HG02870 (cell line): ENCODE results near the gene GRM7.

ENCODE experiments used
- ATAC-seq: cut with Tn5 transposase; IDR thresholded peaks from one replicate; pipeline ENCODE4 v1.9.1; 2021; ENCODE audit warnings: mild to moderate bottlenecking, moderate library complexity; ENCODE audit not compliant: unreplicated experiment

GRM7 gene

DNA sequence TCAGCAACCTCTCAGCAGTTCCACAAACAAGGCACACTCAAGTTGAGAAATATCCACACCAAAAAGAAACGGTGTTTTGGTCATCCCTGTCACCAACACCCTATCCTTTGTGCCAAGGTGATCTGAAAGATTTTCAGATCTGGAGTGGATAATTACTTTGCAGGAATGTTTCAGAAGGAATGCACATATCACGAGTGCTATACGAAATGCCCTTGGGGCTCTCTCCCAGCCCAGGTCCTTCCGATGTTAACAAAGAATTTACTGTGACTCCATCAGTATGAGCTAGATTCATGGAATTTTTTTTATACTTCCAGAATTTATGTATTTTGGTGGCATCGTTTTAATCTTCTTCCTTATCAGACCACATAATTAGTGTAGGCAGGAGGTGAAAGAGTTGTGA, 105.0 kb downstream of the GRM7 start:
- ATAC-seq, result no peak

DNA sequence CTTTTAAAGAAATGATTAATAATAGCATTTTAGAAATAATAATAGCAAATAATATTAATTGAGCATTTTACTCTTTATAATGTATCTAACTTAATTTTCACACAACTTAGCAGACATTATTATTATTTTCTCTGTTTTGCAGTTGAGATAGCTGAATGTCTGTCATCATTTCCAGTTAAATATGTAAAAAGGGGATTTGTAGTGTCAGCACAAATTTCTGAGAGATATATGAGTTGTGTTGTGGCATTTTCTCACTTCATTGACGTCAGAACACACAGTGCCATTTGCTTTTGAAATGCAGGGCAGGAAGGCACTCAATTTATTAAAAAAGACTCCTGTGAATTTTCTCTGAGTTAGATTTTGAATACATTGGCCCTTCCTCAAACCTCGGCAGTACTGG, 111.0 kb downstream of the GRM7 start:
- ATAC-seq, result no peak

DNA sequence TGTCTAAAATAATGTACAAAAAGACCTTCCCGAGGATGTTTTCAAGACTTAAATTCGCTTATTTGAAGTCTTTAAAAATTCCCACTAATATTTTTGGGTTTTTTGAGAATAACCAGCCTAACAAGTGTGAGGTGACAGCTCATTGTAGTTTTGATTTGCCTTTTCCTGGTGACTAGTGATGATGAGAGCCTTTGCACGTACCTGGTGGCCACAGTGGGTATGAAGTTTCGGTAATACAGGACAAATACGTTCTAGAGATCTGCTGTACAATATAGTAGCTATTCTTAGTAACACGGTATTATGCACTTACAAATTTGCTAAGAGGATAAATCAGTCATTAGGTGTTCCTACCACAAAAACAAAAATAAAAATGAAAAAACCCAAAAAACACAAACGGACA, 124.9 kb downstream of the GRM7 start:
- no peak for ATAC-seq

DNA sequence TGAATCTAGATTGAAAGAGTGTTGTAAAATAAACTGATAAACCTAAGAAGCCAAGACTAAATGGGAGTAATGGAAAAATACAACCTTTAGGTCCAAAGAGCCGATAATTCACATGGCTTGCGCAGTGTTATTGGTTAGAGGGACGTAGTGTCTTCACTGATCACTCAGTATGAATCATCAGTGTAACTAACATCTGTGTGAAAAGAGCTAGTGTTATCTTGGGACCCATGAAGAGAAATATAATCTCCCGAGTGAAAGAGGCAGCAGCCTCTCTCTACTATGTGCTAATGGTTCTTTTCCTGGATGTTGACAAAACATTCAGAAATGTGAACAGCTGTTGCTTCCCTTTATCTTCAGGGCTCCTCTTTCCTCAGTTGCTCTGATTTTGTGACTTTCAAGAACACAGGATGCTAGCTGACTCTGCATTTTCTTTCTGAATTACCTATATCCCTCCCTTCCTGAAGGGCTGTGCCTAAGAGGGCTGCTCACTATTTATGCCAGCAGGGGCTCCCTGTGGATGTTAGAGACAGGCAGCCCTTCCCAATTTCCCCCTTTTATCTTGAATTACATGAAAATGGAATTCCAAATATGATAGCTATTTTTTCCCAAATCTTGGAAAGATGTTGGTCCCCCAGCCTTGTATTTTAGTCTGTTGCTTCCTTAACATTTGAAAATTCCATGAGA, 128.8 kb downstream of the GRM7 start:
- ATAC-seq, result no peak

DNA sequence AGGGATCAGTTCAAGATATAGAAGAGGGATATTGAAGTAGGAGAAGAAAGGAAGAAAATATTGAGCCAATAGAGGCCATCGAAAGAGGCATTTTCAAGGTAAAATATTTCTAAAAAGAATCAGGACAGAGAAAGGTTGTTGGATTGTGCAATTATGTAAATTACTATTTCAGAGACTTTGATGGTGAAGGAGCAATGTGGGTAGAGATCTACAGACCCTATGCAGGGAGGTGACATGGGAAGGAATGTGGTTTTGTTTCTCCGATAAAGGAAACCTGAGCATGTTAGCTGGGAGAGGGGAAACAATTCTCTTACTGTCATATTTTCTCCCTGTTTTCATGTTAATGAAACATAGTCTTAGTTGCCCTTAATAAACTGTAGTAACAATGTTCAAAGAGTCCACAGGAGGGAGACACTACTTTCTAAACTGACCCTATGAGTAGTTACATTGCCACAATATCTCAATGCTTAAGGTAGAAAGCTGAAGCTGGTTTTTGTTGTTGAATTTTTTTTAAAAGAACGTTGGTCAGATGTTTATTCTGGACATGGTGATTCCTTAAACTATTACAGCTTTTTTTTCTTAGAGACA, 133.3 kb downstream of the GRM7 start:
- ATAC-seq, result no peak

DNA sequence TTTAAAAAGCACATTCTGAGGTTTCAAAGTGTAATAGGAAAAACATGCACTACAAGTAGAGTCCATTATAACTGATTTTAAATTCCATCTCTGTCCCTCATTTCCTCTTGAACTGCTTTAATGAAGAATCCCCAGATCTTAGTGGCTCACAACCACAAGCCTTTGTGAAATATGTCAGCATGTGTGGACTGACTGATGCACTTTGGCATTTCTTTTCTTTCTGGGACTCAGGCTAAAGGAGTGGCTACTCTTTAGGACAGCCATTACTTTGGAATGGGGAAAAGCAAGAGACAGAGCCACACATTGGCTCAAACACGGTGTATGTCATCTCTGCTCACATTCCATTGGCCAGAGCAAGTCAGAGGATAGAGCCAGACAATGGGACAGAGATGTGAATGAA, 139.6 kb downstream of the GRM7 start:
- no peak for ATAC-seq

DNA sequence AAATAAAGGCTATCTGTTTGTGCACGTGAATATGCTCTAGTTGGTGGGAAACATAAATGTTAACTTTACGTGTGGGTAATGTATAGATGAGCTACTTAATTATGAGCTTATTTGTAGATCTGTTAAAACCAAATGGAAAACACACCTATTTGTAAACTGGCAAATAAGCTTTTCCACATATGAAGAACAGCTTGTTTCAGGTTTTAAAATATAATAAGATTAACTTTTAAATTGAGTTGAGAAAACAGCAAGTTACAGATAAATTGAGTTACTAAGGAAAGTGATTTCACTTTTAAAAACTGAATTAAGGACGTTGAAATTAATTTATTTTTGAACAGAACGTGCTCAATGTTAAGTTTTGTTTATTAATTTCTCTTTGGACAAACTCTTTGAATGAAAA, 140.5 kb downstream of the GRM7 start:
- ATAC-seq, result no peak

DNA sequence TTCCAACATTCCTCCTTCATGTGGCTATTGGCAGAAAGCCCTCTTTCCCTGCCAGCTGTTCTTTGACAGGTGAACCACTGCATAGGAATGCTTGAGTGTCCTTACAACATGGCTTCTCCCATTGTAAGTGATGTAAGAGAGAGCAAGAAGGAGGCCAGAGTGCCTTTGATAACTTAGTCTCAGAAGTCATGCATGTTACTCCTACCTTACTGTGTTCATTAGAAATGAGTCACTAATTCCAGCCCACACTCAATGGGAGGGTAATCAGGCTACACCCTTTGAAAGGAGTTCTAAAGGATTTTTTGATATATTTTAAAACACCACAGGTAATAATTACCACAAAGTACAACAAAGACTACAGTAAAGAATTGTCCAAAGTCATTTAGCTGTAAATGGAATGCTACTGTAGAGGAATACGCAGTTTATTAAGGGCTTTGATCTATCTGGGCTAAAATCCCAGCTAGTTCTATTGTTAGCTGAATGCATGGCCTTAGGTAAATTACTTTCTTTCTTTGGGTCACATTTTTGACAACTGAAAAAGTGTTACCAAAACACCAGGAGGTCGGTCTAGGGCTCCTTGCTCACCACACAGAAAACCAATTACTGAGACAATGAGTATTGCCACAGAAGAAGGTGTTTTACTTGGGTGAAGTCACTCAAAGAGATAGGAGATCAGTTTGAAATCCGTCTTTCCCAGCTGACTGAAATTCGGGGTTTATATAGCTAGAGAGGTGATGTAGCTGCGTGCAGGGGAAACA, 154.9 kb downstream of the GRM7 start:
- ATAC-seq, result no peak

DNA sequence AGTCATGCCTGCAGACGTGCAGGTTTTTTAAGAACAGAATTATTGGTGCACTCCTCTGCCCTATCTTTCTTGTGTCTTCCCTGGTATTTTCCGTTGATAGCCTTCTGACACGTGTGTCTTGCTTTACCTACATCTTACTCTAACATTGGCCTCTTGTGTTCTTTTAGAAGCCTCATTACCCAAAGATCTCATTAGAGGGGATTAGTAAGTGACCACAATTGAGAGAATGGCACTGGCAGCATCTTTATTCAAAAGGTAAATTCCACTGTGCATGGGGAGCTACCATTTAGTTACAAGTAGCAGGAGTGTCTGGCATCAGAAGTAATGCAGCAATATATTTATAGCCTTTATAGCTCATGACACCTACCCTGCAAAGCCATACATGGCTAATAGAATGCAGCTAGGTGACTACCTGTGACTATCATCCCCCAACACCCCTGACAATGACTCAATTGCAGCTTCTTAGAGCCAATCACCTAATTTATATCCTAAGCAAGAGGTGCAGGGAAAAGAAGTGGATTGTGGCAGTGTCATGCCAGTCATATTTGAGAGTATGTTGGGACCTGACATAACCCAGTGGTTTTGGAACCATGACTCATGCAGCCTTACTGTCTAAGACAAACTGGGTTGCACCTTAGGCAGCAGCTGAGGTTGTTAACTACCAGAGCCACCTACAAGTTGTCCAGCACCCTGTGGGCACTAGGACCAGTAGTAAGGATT, 164.8 kb downstream of the GRM7 start:
- no peak for ATAC-seq

DNA sequence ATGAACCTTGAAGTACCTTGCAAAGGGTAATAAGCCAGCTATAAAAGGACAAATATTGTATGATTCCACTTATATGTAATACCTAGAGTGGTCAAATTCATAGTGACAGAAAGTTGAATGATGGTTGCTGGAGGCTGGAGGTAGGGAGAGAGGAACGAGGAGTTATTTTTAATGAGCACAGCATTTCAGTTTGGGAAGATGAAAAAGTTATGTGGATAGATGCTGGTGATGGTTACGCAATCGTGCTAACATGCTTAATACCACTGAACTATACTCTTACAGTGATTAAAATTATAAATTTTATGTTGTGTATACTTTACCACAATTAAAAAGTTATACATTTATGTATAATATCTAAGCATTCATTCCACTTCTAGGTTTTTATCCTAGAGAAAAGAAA, 168.6 kb downstream of the GRM7 start:
- no peak for ATAC-seq

DNA sequence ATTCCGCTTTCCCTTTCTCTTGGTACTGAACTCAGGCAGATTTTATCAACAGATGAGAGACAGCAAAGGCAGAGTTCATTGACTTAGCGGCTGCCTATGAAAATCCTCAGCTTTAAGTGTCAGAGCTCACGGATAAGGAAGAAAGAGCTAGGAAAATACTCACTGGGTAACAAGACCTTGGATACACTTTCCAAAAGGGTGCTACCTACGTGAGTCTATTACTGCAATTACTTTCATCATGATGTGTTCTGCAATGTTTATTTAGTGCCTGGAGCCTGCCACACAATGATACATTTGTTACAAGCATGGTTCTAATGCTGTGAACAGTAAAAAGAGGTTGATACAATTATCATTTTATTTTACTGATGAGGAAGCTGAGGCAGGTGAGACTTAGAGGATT, 177.5 kb downstream of the GRM7 start:
- no peak for ATAC-seq

DNA sequence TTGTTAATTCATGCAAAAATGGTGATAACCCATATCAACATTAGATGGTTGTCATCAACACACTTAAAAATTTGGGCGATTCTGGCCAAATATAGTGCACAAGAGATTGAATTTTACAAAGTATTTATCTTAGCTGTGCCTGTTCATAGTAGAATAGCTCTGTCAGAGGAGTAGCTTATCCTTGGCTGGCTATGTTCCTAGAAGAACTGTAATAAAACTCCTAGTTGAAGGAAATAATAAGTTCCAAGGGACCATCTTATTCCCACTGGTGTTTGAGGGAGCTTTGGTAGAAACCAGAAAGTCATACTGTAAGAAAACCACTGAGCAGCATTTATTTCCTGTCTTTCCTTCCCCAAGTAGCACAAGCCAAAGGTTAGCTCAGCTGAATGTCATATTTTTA, 201.8 kb downstream of the GRM7 start:
- no peak for ATAC-seq

DNA sequence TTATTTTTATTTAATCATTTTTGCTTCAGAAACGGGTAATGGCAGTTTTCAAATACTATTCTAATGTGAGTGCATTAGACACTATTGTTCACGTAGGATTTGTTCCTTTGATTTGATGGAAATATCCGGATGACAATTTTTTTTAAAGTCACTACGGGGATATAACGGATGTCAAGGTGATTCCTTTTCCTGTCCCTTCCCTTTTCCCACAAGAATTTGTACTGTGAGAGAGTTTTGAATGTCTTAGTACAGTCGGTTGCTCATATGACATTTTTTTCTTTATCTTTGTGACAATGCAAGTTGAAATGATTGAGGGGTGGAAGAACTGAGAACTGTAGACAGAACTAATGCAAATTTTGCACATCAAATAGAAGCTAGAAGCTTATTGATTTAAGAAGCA, 209.5 kb downstream of the GRM7 start:
- no peak for ATAC-seq

DNA sequence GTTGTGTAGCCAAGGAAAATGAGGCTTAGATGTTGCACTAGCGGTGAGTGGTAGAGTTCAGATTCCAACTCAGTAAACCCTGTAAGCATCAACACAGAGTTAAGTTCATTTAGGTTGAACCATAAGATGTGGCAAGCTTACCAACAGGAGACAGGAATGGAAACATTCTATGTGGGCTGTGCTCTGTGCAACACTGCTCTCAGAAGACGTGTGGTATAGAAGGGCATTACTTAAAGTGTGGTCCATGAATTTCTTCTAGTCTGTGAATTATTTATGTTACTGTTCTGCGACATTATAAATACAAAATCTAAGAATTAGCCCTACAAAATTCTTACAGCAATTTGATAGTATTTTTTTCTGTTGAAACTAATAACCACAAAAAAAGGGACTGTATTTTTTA, 213.3 kb downstream of the GRM7 start:
- no peak for ATAC-seq

DNA sequence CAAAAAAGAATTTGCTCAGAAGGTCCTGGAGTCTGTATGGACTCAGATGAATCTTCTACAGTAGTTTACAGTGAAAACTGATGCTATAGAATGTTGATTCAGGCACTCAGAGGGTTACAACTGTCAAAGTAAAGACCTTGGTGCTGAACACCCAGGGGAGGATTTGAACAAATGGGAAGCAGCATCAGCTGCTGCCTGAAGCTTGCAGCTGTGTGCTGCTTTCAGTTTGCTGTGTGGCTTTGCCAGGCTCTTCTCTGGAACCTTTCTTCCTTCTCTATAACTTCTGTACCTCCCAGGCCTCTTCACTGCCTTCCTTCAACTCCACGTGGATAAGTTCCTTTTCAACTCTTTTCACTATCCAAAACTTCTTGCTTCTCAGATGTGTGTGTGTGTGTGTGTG, 214.2 kb downstream of the GRM7 start:
- no peak for ATAC-seq

DNA sequence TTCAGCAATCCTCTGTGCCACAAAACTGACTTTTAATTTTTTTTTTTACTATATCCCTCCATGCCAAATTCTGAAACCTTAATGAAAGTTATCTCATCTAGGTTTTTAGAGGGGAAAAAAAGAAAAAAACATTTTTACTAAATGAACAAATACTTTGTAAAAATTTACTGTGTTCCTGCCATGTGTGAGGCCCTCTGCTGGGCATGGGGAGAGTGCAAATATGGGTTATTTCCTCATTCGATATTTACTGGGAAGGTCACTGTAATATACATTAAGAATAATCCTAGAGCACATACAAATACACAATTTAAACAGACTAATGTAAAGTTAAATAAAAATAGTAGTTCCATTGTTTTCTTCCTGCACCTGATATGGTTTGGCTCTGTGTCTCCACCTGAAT, 215.0 kb downstream of the GRM7 start:
- no peak for ATAC-seq

DNA sequence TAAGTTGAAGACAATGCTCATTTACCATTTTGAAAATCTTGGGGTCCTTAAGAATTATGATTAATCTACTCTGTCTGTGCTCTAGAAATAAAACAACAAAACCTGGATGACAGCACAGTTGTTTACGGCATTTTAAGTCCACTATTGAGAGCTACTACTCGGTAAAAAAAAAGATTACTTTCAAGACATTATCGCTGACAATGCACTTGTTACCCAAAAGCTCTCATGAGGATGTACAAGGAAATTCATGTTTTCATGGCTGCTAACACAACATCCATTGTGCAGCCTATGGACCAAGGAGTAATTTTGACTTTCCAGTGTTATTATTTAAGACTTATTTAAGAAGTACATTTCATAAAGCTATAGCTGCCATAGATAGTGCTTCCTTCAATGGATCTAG, 221.3 kb downstream of the GRM7 start:
- no peak for ATAC-seq

DNA sequence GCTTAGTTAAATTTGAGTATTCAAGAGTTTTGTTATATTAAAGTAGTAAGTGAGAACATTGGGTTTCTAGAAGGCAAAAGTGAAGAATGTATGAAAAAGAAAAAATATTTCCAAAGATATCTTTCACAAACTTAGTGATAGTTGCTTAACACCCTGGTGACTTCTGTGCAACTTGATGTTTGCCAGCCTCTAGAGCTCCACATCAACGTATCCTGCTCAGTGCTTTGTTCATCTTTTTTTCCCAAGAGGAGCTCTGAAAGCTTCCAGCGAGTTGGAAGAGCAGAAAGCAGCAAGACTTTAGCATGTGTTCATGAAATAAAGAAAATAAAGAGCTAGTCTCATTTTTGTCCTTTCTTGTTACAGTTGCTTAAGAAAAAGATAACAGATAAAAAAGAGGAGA, 225.5 kb downstream of the GRM7 start:
- ATAC-seq, result no peak

DNA sequence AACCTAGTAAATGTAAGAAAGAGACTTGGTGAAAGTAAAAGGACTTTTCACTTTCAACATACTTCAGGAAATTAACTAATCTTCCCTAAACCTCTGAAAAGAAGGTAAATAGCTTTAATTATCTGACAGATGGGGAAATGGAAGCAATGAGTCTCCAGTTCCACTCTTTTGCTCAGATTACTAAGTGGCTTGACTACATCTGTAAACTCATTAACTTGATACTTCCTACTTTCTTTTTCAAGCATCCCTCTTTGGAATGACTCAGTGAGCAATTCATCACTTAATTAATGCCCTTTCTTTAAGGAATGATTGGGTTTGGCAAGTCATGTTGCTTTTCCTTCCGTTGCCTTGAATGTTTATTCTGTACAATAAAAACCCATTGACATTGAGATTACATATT, 234.2 kb downstream of the GRM7 start:
- ATAC-seq, result no peak

DNA sequence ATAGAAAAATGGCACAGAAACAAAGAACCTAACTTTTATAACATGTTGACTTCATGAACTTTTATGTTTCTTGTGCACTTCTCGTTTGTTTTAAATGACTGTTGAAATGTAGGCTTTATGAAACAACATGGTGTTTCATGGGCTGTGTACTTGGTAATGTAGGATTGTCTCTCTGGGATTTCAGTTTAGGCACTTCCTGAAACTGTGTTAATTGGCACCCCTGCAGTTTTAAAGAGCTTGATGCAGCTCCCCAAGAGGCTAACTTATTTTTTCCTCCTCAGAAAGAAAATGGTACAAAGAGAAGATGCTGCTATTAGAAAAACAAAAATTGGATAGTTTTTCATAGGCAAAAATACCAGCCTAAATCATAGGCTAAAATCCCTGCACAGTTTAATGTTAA, 239.2 kb downstream of the GRM7 start:
- no peak for ATAC-seq

DNA sequence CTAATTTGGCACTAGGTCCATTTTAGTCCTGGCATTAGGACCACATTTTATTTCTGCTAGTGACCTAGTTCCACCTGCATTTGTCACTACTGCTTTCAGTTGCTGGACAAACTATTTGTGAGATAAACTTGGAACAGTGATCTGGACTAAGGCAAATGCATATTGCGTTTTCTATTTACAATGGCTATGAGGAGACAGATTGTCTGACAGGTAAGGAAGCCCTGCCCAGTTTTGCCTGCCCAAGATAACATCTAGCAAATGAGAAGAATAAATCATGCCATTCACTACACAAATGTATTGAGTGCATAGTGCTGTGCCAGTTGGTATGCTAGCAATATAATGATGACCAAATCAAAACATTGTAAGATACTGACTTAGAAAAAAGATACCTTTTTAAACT, 245.7 kb downstream of the GRM7 start:
- no peak for ATAC-seq

DNA sequence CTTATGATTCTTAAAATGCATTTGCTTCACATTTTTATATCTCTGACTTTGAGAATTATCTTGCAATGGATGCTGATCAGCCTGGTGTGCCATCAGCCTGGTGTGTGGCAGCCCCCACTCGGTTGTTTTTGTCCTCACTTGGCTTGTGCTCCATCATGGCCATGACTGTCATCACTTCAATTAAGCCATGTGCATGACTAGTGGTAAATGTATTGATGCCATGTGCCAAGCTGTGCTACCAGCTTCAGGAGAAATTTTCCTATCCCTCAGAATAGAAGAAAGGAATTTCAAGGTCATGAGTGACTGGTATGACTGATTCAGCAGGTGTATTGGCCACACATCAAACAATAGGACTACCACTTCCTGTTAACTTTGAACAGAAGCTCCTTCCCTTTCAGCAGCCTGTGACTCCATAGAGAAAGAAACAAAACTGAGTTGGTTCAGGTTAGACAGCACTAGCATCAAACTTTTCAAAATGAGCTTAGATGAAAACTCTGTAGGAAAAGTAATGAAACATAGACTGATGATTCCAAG, 251.7 kb downstream of the GRM7 start:
- ATAC-seq, result no peak
